Parathyroid adenoma (tissue), 2 donors: ENCODE results near the gene ARHGAP45.

Experiments
- H2AFZ ChIP-seq: fragments of 300-600 bp; sonication (generic); one replicate; pipeline ENCODE4 v1.7.0; 2017; ENCODE audit warnings: antibody characterized with exemption, mild to moderate bottlenecking
- H3K27ac ChIP-seq: fragments of 300-600 bp; sonication (generic); one replicate; pipeline ENCODE4 v1.7.0; 2017
- H3K27me3 ChIP-seq: fragments of 300-600 bp; sonication (generic); one replicate; pipeline ENCODE4 v1.7.0; 2017; ENCODE audit warnings: low read length; ENCODE audit not compliant: control insufficient read depth, insufficient read depth
- H3K36me3 ChIP-seq: fragments of 300-600 bp; sonication (generic); one replicate; pipeline ENCODE4 v1.7.0; 2017; ENCODE audit warnings: low read length; ENCODE audit not compliant: control insufficient read depth, insufficient read depth
- H3K4me1 ChIP-seq: fragments of 300-600 bp; sonication (generic); one replicate; pipeline ENCODE4 v1.7.0; 2017; ENCODE audit warnings: control low read depth
- H3K4me2 ChIP-seq: fragments of 300-600 bp; sonication (generic); one replicate; pipeline ENCODE4 v1.7.0; 2017; ENCODE audit warnings: low read length
- H3K4me3 ChIP-seq: fragments of 300-600 bp; sonication (generic); one replicate; pipeline ENCODE4 v1.7.0; 2017; ENCODE audit warnings: low read depth, low read length
- H3K79me2 ChIP-seq: fragments of 300-600 bp; sonication (generic); one replicate; pipeline ENCODE4 v1.7.0; 2017; ENCODE audit warnings: control low read depth
- H3K9ac ChIP-seq: fragments of 300-600 bp; sonication (generic); one replicate; pipeline ENCODE4 v1.7.0; 2017; ENCODE audit warnings: mild to moderate bottlenecking
- H3K9me3 ChIP-seq: fragments of 300-600 bp; sonication (generic); one replicate; pipeline ENCODE4 v1.7.0; 2017; ENCODE audit warnings: low read length; ENCODE audit not compliant: control insufficient read depth
- TF ChIP-seq, protein P1 (sequence below): fragments of 300-600 bp; sonication (generic); IDR thresholded peaks from one replicate; pipeline ENCODE4 v1.7.0; 2017; ENCODE audit warnings: antibody characterized with exemption, mild to moderate bottlenecking
- donor health status: primary hyperparathyroidism.

The ARHGAP45 gene

DNA sequence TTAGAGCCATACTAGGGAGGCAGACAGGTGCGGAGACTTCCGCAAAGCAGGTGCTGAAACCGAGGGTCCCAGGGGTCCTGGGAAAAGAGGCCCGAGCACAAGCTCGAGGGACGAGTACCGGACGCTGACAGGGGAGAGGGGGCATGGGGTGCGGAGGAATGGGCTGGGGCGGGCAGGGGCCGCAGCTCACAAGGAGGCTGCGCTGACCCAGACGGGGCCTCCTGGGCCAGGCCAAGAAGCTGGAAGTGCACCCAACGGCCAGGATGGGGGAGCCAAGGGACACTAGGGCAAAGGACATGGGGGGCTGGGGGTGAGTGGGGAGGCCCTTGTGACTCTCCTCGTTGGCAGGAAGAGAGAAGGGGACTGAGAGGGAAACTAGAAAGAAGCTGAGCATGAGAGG is 26.4 kb downstream of the ARHGAP45 start:
- no peaks in the 10 kb centered on the region for H3K27me3 ChIP-seq
- peaks cover 25% of the 10 kb centered on the region for H3K79me2 ChIP-seq
- H3K4me1 ChIP-seq: peaks cover 12% of the 10 kb centered on the region
- TF ChIP-seq, protein P1, sequence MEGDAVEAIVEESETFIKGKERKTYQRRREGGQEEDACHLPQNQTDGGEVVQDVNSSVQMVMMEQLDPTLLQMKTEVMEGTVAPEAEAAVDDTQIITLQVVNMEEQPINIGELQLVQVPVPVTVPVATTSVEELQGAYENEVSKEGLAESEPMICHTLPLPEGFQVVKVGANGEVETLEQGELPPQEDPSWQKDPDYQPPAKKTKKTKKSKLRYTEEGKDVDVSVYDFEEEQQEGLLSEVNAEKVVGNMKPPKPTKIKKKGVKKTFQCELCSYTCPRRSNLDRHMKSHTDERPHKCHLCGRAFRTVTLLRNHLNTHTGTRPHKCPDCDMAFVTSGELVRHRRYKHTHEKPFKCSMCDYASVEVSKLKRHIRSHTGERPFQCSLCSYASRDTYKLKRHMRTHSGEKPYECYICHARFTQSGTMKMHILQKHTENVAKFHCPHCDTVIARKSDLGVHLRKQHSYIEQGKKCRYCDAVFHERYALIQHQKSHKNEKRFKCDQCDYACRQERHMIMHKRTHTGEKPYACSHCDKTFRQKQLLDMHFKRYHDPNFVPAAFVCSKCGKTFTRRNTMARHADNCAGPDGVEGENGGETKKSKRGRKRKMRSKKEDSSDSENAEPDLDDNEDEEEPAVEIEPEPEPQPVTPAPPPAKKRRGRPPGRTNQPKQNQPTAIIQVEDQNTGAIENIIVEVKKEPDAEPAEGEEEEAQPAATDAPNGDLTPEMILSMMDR: no peak
- no peaks in the 10 kb centered on the region for H3K36me3 ChIP-seq
- no peak overlapping the region for H3K9ac ChIP-seq
- no peak overlapping the region for H3K27ac ChIP-seq
- H3K4me3 ChIP-seq: no peak overlapping the region
- no peak overlapping the region for H3K4me2 ChIP-seq
- H2AFZ ChIP-seq: no peak overlapping the region
- no peaks in the 10 kb centered on the region for H3K9me3 ChIP-seq

DNA sequence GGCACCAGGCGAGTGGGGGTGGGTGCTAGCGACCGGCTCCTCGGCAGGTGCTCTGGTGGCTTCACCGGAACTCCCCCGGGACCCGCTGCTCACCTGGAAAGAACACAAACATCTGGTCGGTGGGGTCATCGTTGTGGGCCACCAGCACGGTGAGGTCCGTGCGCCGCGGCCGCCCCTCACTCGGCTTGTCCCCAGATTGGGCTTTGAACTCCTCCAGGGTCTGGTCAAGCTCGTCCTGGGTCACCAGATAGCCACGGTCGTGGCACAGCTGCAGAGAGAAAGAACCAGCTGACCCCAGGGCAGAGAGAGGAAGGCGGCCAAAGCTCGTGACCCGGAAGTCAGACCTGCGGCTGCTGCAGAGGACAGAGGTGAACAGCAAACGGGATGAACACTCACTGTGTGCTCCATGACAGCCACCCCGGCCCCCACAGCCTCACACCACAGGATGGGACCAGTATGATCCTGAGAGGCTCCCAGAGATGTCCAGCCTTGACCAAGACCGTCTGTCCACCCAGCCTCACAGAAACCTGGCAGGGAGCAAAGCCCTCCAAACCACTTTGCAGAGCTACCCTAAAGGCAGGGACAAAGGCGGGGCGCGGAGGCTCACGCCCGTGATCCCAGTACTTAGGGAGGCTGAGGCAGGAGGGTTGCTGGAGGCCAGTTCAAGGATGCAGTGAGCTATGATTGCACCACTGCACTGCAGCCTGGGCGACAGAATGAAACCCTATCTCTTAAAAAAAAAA is 27.0 kb downstream of the ARHGAP45 start:
- Histone ChIP-seq H3K36me3 (no peaks in the 10 kb centered on the region), H3K9ac (peak overlapping the region; percentile 94), H3K4me2 (peak overlapping the region; percentile 90), H3K9me3 (no peaks in the 10 kb centered on the region), H3K4me1 (peaks cover 12% of the 10 kb centered on the region), H3K4me3 (peak overlapping the region; percentile 91), H3K27me3 (no peaks in the 10 kb centered on the region), H3K79me2 (peaks cover 25% of the 10 kb centered on the region), H3K27ac (no peak overlapping the region), H2AFZ (no peak overlapping the region)
- TF ChIP-seq, protein P1: no peak

DNA sequence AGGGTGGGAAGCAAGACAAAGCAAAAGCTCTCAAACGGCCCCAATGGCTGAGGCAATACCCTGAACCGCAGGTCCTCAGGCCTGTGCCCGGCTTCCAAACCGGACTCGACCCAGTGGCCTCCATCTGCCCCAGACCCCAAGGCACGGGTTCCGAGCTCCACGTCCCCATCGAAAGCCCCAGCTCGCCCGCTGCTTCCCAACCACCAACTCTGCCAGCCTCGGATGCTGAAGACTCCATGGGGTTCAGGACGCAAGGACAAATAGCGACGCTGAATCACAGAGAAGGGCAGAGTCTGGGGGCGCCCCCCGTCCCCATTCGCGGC is 27.6 kb downstream of the ARHGAP45 start:
- Histone ChIP-seq H3K9me3 (no peaks in the 10 kb centered on the region), H3K36me3 (no peaks in the 10 kb centered on the region), H3K27ac (no peak overlapping the region), H3K4me2 (peak overlapping the region; percentile 90), H3K27me3 (no peaks in the 10 kb centered on the region), H3K79me2 (peaks cover 25% of the 10 kb centered on the region), H3K4me1 (peaks cover 17% of the 10 kb centered on the region), H3K4me3 (peak overlapping the region; percentile 91), H3K9ac (peak overlapping the region; percentile 94), H2AFZ (no peak overlapping the region)
- TF ChIP-seq, protein P1: no peak

DNA sequence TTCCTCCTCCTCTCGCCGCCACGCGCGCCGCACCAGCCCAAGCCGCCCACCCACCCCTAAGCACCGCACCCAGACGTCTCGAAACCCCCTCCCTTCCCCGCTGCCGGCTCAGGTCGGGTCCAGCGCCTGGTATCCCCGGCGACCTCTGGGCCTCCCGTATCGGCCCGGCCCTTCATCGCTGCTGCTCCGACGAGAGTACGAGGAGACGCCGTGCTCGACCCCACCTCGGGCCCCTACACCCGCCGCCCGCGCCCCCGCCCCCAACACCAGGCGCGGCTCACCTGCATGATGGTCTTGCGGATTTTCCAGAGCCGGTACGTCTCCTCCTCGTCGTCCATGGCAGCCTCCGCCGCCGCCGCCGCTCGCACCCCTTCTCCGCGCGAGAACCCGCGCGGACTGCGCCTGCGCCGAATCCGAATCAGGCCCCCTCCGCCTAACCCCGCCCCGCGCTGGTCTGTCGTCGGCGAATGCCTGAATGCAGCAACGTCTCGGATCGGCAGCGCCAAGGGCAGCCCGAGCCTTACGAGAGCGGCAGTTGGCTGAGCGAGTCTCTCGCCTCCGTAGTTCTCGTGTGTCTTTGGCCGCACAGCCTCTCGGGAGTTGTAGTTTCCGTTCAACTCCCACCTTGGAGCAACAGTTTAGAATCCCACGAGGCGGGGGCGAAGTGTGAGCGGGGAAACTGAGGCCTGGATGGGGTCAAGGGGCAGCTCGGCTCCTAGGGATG is 28.2 kb downstream of the ARHGAP45 start, which contains the start of gene POLR2E:
Gene POLR2E, minus strand, starts transcription at position 398 of the 724 bp plus-strand sequence. Its CDS starts 60 bp downstream, at position 338.
- Histone ChIP-seq H3K79me2 (peaks cover 25% of the 10 kb centered on the region), H3K27me3 (no peaks in the 10 kb centered on the region), H3K36me3 (no peaks in the 10 kb centered on the region), H3K9me3 (no peaks in the 10 kb centered on the region), H3K4me3 (peak within 1 kb of the TSS; percentile 91), H3K27ac (peak within 1 kb of the TSS; percentile 34), H3K4me1 (peaks cover 18% of the 10 kb centered on the region), H3K9ac (peak within 1 kb of the TSS; percentile 94), H3K4me2 (peak within 1 kb of the TSS; percentile 90), H2AFZ (peak within 1 kb of the TSS; percentile 82)
- TF ChIP-seq, protein P1: no peak
